GM23338 (cell line): ENCODE data around the gene EVI5. TPM values are rescaled to one million over a fixed set of nuclear protein-coding genes. Genes with fewer than 3 reads are reported as not detected.

Source experiments
- ATAC-seq: fragments of 200-7000 bp; cut with Tn5 transposase; 3 replicates; pipeline ENCODE4 v1.9.1; 2020
- DNase-seq: peaks from one replicate; pipeline ENCODE4 v3.0.0-alpha.2; 2015; ENCODE audit warnings: low spot score
- H2AFZ ChIP-seq: fragments of 200-600 bp; sonication (generic); 2 replicates; pipeline ENCODE4 v1.8.0; 2016; ENCODE audit warnings: antibody characterized with exemption, mild to moderate bottlenecking, moderate library complexity
- H3F3A ChIP-seq: fragments of 200-600 bp; sonication (generic); replicated peaks from 2 replicates; pipeline ENCODE4 v1.8.0; 2017; ENCODE audit warnings: antibody characterized with exemption, mixed run types, low read depth
- H3K27ac ChIP-seq: fragments of 200-600 bp; sonication (generic); 2 replicates; pipeline ENCODE4 v1.6.1; 2016; ENCODE audit warnings: low read depth
- H3K27me3 ChIP-seq: fragments of 200-600 bp; sonication (generic); 2 replicates; pipeline ENCODE4 v1.8.0; 2016; ENCODE audit warnings: mild to moderate bottlenecking, mixed run types, moderate library complexity; ENCODE audit not compliant: insufficient read depth
- H3K36me3 ChIP-seq: fragments of 200-600 bp; sonication (generic); 2 replicates; pipeline ENCODE4 v1.8.0; 2016; ENCODE audit warnings: mild to moderate bottlenecking; ENCODE audit not compliant: insufficient read depth
- H3K4me1 ChIP-seq: fragments of 200-600 bp; sonication (generic); 2 replicates; pipeline ENCODE4 v1.8.0; 2016; ENCODE audit warnings: mild to moderate bottlenecking, moderate library complexity; ENCODE audit not compliant: insufficient read depth
- H3K4me2 ChIP-seq: fragments of 200-600 bp; sonication (generic); 2 replicates; pipeline ENCODE4 v1.7.1; 2017; ENCODE audit warnings: mixed run types
- H3K4me3 ChIP-seq: fragments of 200-600 bp; sonication (generic); 2 replicates; pipeline ENCODE4 v1.6.1; 2016; ENCODE audit warnings: mixed run types
- H3K79me2 ChIP-seq: fragments of 200-600 bp; sonication (generic); replicated peaks from 2 replicates; pipeline ENCODE4 v1.8.0; 2017; ENCODE audit warnings: mild to moderate bottlenecking; ENCODE audit not compliant: insufficient read depth
- H3K9me2 ChIP-seq: fragments of 200-600 bp; sonication (generic); 2 replicates; pipeline ENCODE4 v1.8.0; 2017; ENCODE audit not compliant: insufficient read depth
- H4K20me1 ChIP-seq: fragments of 200-600 bp; sonication (generic); replicated peaks from 2 replicates; pipeline ENCODE4 v1.8.0; 2017; ENCODE audit warnings: mild to moderate bottlenecking; ENCODE audit not compliant: insufficient read depth
- H3K27ac Mint-ChIP-seq: 2 replicates; pipeline ENCODE4 v1.8.0; 2020; ENCODE audit warnings: inconsistent platforms, mild to moderate bottlenecking, moderate library complexity, mixed read lengths
- H3K27me3 Mint-ChIP-seq: 3 replicates; pipeline ENCODE4 v1.8.0; 2022; ENCODE audit warnings: low read depth, mild to moderate bottlenecking, moderate library complexity, mixed read lengths, inconsistent platforms; ENCODE audit not compliant: insufficient read depth, poor library complexity
- H3K36me3 Mint-ChIP-seq: 3 replicates; pipeline ENCODE4 v1.8.0; 2021; ENCODE audit warnings: low read depth, mild to moderate bottlenecking, inconsistent platforms, moderate library complexity, mixed read lengths
- H3K4me1 Mint-ChIP-seq: 3 replicates; pipeline ENCODE4 v1.8.0; 2020; ENCODE audit warnings: mild to moderate bottlenecking, inconsistent platforms, mixed read lengths
- H3K4me3 Mint-ChIP-seq: 3 replicates; pipeline ENCODE4 v1.8.0; 2021; ENCODE audit warnings: moderate library complexity, mild to moderate bottlenecking, inconsistent platforms, mixed read lengths
- H3K9me3 Mint-ChIP-seq: 3 replicates; pipeline ENCODE4 v1.8.0; 2020; ENCODE audit warnings: moderate library complexity, mild to moderate bottlenecking, inconsistent platforms, mixed read lengths
- EZH2 ChIP-seq: fragments of 200-600 bp; sonication (generic); IDR thresholded peaks from one replicate; pipeline ENCODE4 v1.8.0; 2017; ENCODE audit warnings: antibody characterized with exemption, mild to moderate bottlenecking, low read depth; ENCODE audit not compliant: unreplicated experiment
- NANOG ChIP-seq: IDR thresholded peaks from 2 replicates; pipeline ENCODE4 v1.6.1; 2016; ENCODE audit warnings: antibody characterized with exemption, borderline replicate concordance
- REST ChIP-seq: IDR thresholded peaks from one replicate; pipeline ENCODE4 v1.6.1; 2018; ENCODE audit warnings: antibody characterized with exemption; ENCODE audit not compliant: unreplicated experiment
- ZNF114 ChIP-seq: fragments of 250-450 bp; sonication (Bioruptor Pico); IDR thresholded peaks from 2 replicates; pipeline ENCODE4 v1.5.0; 2020; ENCODE audit warnings: mild to moderate bottlenecking, moderate library complexity
- ZNF462 ChIP-seq: fragments of 250-450 bp; sonication (Bioruptor Pico); IDR thresholded peaks from 2 replicates; pipeline ENCODE4 v1.5.0; 2020; ENCODE audit warnings: mild to moderate bottlenecking, moderate library complexity
- polyA plus RNA-seq: library from polyadenylated mRNA; unstranded; fragments of >200 nt; fragmentation: Nextera tagmentation; extraction: Ambion mirVana; gene quantifications from 2 replicates; pipeline ENCODE4 v1.2.1, GENCODE V29; 2016
- total RNA-seq: library from RNA; depleted of rRNA; stranded (reverse); fragments of >200 nt; shearing (Covaris generic); gene quantifications from 2 replicates; pipeline ENCODE4 v1.2.3, GENCODE V29; 2014

Gene EVI5
- total and polyA plus RNA-seq, 2 experiments from 2014 or later = 15.6 to 24.8 TPM

GRCh38 chr1:92663775-92664174 is 121.1 kb downstream of the EVI5 start (continued):
- TF ChIP-seq ZNF462 (CRISPR knock-in tag) = no peak
- no peak for TF ChIP-seq NANOG
- no peak for TF ChIP-seq ZNF114
- no peak for TF ChIP-seq REST

GRCh38 chr1:92662048-92662447 is 122.9 kb downstream of the EVI5 start:
- H3K27ac ChIP-seq = no peak overlapping the region

More at GRCh38 chr1:92662048-92662447, 122.9 kb downstream of the EVI5 start:
- no peaks in the 10 kb centered on the region for H3K4me1 Mint-ChIP-seq
- H3K79me2 ChIP-seq = no peaks in the 10 kb centered on the region
- H2AFZ ChIP-seq = no peak overlapping the region
- H3K4me3 ChIP-seq = no peak overlapping the region
- H3K4me2 ChIP-seq = no peak overlapping the region
- no peak for DNase-seq
- no peaks in the 10 kb centered on the region for H3K36me3 ChIP-seq
- H3K36me3 Mint-ChIP-seq = peaks cover 4% of the 10 kb centered on the region; the same call in 2 of the 3 replicates
- H3K9me2 ChIP-seq = no peaks in the 10 kb centered on the region
- no peaks in the 10 kb centered on the region for H4K20me1 ChIP-seq
- H3K27me3 Mint-ChIP-seq = no peaks in the 10 kb centered on the region
- H3K9me3 Mint-ChIP-seq = no peaks in the 10 kb centered on the region
- H3F3A ChIP-seq = no peaks in the 10 kb centered on the region
- no peaks in the 10 kb centered on the region for H3K4me1 ChIP-seq
- no peak for ATAC-seq
- H3K4me3 Mint-ChIP-seq = no peak overlapping the region
- TF ChIP-seq EZH2 = no peak
- no peak overlapping the region for H3K27ac Mint-ChIP-seq
- no peaks in the 10 kb centered on the region for H3K27me3 ChIP-seq
